ENCODE measurements around the gene WDFY2. TPM values are rescaled to one million over a fixed set of nuclear protein-coding genes. Genes with fewer than 3 reads are reported as not detected.

WDFY2 gene
- total RNA-seq, 1 donor from 2014 or later = 9.1 TPM

Other genes starting within 250 kb of the WDFY2 start
- gene SERPINE3, start 244.8 kb upstream of the WDFY2 start, total RNA-seq = not detected in 2 replicates
- 41.7 and 59.2 TPM in 2 replicates for gene INTS6, start 131.4 kb upstream of the WDFY2 start, total RNA-seq
- 7.3 and 8.0 TPM in 2 replicates for gene DHRS12, start 219.7 kb downstream of the WDFY2 start, total RNA-seq

Data from renal cortical epithelial cell (primary cell).